Measurements from ENCODE around the gene MR1. TPM values are rescaled to one million over a fixed set of nuclear protein-coding genes. Genes with fewer than 3 reads are reported as not detected.

MR1 gene
- total and polyA plus RNA-seq, 9 of the 15 experiments (the other 6 are each of a cell fraction or from before 2014, with no cell fraction given) = 9.7 to 21.7 (median 15.6) TPM

GRCh38 chr1:181104790-181105133 lies 71.0 kb downstream of the MR1 start (continued):
- TF ChIP-seq KLF1 (tag; IDR thresholded peaks at IDR 0.05) = 0 out of 2 replicates have a peak, but pooled peaks have one; percentile 40
- TF ChIP-seq ZNF143 (CRISPR knock-in tag; IDR thresholded peaks at IDR 0.05) = no peak
- 0 out of 2 replicates have a peak, but pooled peaks have one; percentile 36 for TF ChIP-seq ZBTB2 (IDR thresholded peaks at IDR 0.05)
- TF ChIP-seq E2F3 (CRISPR knock-in tag; IDR thresholded peaks at IDR 0.05) = no peak; the same call in 1 of the 2 replicates
- no peak for TF ChIP-seq TRIM24 (IDR thresholded peaks at IDR 0.05)
- 0 out of 2 replicates have a peak, but pooled peaks have one; percentile 22 for TF ChIP-seq ZNF740 (CRISPR knock-in tag; IDR thresholded peaks at IDR 0.05)
- no peak for TF ChIP-seq ZNF740 (tag; IDR thresholded peaks at IDR 0.05)
- peak; percentile 66; the same call in 1 of the 2 replicates for TF ChIP-seq ZBTB17 (CRISPR knock-in tag; IDR thresholded peaks at IDR 0.05)
- TF ChIP-seq ZNF133 (CRISPR knock-in tag; IDR thresholded peaks at IDR 0.05) = no peak
- no peak for TF ChIP-seq MYBL2 (IDR thresholded peaks at IDR 0.05; ENCODE audit: low read depth)
- TF ChIP-seq MYBL2 (CRISPR knock-in tag; IDR thresholded peaks at IDR 0.05; ENCODE audit: borderline replicate concordance) = 0 out of 2 replicates have a peak, but pooled peaks have one; percentile 9
- no peak for TF ChIP-seq TBL1XR1 (IDR thresholded peaks at IDR 0.05; ENCODE audit: low read length in 2 of 2)
- TF ChIP-seq GMEB1 (CRISPR knock-in tag; IDR thresholded peaks at IDR 0.05) = no peak
- TF ChIP-seq FOS (IDR thresholded peaks at IDR 0.05; ENCODE audit: extremely low read depth, insufficient read length) = no peak
- no peak for TF ChIP-seq FOXM1 (IDR thresholded peaks at IDR 0.05; ENCODE audit: low read depth)
- TF ChIP-seq FOXM1 (CRISPR knock-in tag; IDR thresholded peaks at IDR 0.05; ENCODE audit: low read depth) = peak; percentile 61; the same call in 1 of the 2 replicates
- no peak for TF ChIP-seq IRF2 (CRISPR knock-in tag; IDR thresholded peaks at IDR 0.05)
- peak; percentile 61; the same call in 1 of the 2 replicates for TF ChIP-seq TFAP4 (CRISPR knock-in tag; IDR thresholded peaks at IDR 0.05; ENCODE audit: borderline replicate concordance)
- TF ChIP-seq CHD2 (IDR thresholded peaks at IDR 0.05; ENCODE audit: low read depth, low read length) = no peak
- TF ChIP-seq L3MBTL2 (IDR thresholded peaks at IDR 0.05) = peak; percentile 79
